GM12878 (cell line): ENCODE results near the gene SIK3. TPM values are rescaled to one million over a fixed set of nuclear protein-coding genes. Genes with fewer than 3 reads are reported as not detected.

ENCODE experiments used
- ATF3 ChIP-seq: IDR thresholded peaks from 2 replicates; pipeline ENCODE4 v1.6.1; 2011; ENCODE audit warnings: low read depth, mild to moderate bottlenecking, low read length, moderate library complexity, borderline replicate concordance; ENCODE audit errors: extremely low read depth
- BMI1 ChIP-seq: fragments of 450-650 bp; IDR thresholded peaks from 2 replicates; pipeline ENCODE4 v1.6.1; 2016; ENCODE audit warnings: mild to moderate bottlenecking, moderate library complexity, borderline replicate concordance
- CBFB ChIP-seq: IDR thresholded peaks from 2 replicates; pipeline ENCODE4 v1.6.1; 2016; ENCODE audit warnings: antibody characterized with exemption, low read depth
- CTCF ChIP-seq, 3 experiments: IDR thresholded peaks in 2 of 3; conservative IDR thresholded peaks in 1 of 3; 2 replicates each; pipeline ENCODE4 v1.5.1; 2011; ENCODE audit warnings: low read depth in 3 of 3, low read length in 3 of 3, mild to moderate bottlenecking in 3 of 3, control low read depth in 2 of 3, moderate library complexity in 2 of 3, inconsistent platforms in 1 of 3, mixed read lengths in 1 of 3; ENCODE audit not compliant: control insufficient read depth in 2 of 3, insufficient read depth in 1 of 3; ENCODE audit errors: extremely low read depth in 1 of 3
- FOS ChIP-seq: IDR thresholded peaks from 3 replicates; pipeline ENCODE4 v1.6.1; 2011; ENCODE audit warnings: borderline replicate concordance; ENCODE audit not compliant: insufficient read length; ENCODE audit errors: extremely low read depth
- FOXM1 ChIP-seq: IDR thresholded peaks from 2 replicates; pipeline ENCODE4 v1.6.1; 2012; ENCODE audit warnings: low read depth, mild to moderate bottlenecking, inconsistent platforms, low read length, moderate library complexity
- IRF4 ChIP-seq: IDR thresholded peaks from 2 replicates; pipeline ENCODE4 v1.6.1; 2011; ENCODE audit warnings: low read depth, low read length
- KAT2A ChIP-seq: conservative IDR thresholded peaks from 2 replicates; pipeline ENCODE4 v1.6.1; 2011; ENCODE audit warnings: low read depth, low read length; ENCODE audit not compliant: control insufficient read depth
- MAX ChIP-seq: IDR thresholded peaks from 2 replicates; pipeline ENCODE4 v1.6.1; 2012; ENCODE audit warnings: low read depth, low read length, improper control_type of control experiment
- MTA3 ChIP-seq: IDR thresholded peaks from 2 replicates; pipeline ENCODE4 v1.6.1; 2012; ENCODE audit warnings: low read length, inconsistent platforms, borderline replicate concordance
- MXI1 ChIP-seq: fragments of 150-350 bp; IDR thresholded peaks from 2 replicates; pipeline ENCODE4 v1.6.1; 2011; ENCODE audit warnings: low read depth, mild to moderate bottlenecking, inconsistent platforms, low read length, improper control_type of control experiment
- NFYA ChIP-seq: IDR thresholded peaks from 2 replicates; pipeline ENCODE4 v1.6.1; 2011; ENCODE audit warnings: low read depth, mild to moderate bottlenecking, low read length, improper control_type of control experiment, borderline replicate concordance
- NKRF ChIP-seq: fragments of 450-650 bp; conservative IDR thresholded peaks from 2 replicates; pipeline ENCODE4 v1.6.1; 2017; ENCODE audit warnings: mild to moderate bottlenecking, moderate library complexity
- NR2C2 ChIP-seq: IDR thresholded peaks from 2 replicates; pipeline ENCODE4 v1.6.1; 2011; ENCODE audit warnings: borderline replicate concordance, low read depth; ENCODE audit not compliant: control insufficient read depth, insufficient read length
- PKNOX1 ChIP-seq: fragments of 450-650 bp; IDR thresholded peaks from 2 replicates; pipeline ENCODE4 v1.6.1; 2016; ENCODE audit warnings: mild to moderate bottlenecking
- RUNX3 ChIP-seq: IDR thresholded peaks from 2 replicates; pipeline ENCODE4 v1.6.1; 2012; ENCODE audit warnings: low read length, inconsistent platforms
- SREBF2 ChIP-seq: IDR thresholded peaks from 2 replicates; pipeline ENCODE4 v1.6.1; 2012; ENCODE audit warnings: mild to moderate bottlenecking, low read length
- STAT1 ChIP-seq: fragments of 450-650 bp; conservative IDR thresholded peaks from 2 replicates; pipeline ENCODE4 v1.6.1; 2014; ENCODE audit warnings: antibody characterized with exemption, mild to moderate bottlenecking
- TCF12 ChIP-seq: IDR thresholded peaks from 2 replicates; pipeline ENCODE4 v1.6.1; 2011; ENCODE audit warnings: low read depth, mild to moderate bottlenecking, low read length
- TCF3 ChIP-seq: IDR thresholded peaks from 2 replicates; pipeline ENCODE4 v1.6.1; 2012; ENCODE audit warnings: low read depth, mild to moderate bottlenecking, low read length, borderline replicate concordance; ENCODE audit not compliant: insufficient read depth
- ZBTB33 ChIP-seq: fragments of 450-650 bp; IDR thresholded peaks from 2 replicates; pipeline ENCODE4 v1.6.1; 2017; ENCODE audit warnings: mild to moderate bottlenecking
- ZNF207 ChIP-seq: fragments of 450-650 bp; IDR thresholded peaks from 2 replicates; pipeline ENCODE4 v1.6.1; 2014; ENCODE audit warnings: antibody characterized with exemption, mild to moderate bottlenecking, borderline replicate concordance
- polyA plus RNA-seq, 11 experiments: library from polyadenylated mRNA; depleted of rRNA in 4 of 11; unstranded in 6 of 11; stranded (reverse) in 5 of 11; fragments of >200 nt; fragmentation: Nextera tagmentation in 4 of 11; fragmentation: Illumina TruSeq in 1 of 11; extraction: Ambion mirVana in 4 of 11; extraction: Trizol in 1 of 11; gene quantifications; 1 replicate in 1 of 11; 2 replicates in 10 of 11; pipeline versions ENCODE4 v1.2.1 to v1.2.3, GENCODE V29; 2011 to 2016; ENCODE audit warnings: inconsistent platforms in 2 of 11, missing spikeins in 2 of 11, low read depth in 1 of 11
- total RNA-seq, 4 experiments: library from RNA; depleted of rRNA in 3 of 4; stranded (reverse); fragments of >200 nt in 3 of 4; fragmentation: Illumina TruSeq in 1 of 4; extraction: Trizol in 1 of 4; gene quantifications; 2 replicates each; pipeline versions ENCODE4 v1.2.1 to v1.2.3, GENCODE V29; 2013 to 2021

The SIK3 gene
- total and polyA plus RNA-seq, 10 of the 15 experiments (the other 5 are each of a cell fraction or from before 2014, with no cell fraction given), result 2.5 to 31.9 (median 11.1) TPM

- no peak for TF ChIP-seq STAT1
- no peak for TF ChIP-seq FOS
- TF ChIP-seq FOXM1, result no peak
- TF ChIP-seq ATF3, result no peak
- TF ChIP-seq NFYA, result no peak
- no peak for TF ChIP-seq ZBTB33
- no peak for TF ChIP-seq CTCF (IDR thresholded peaks at IDR 0.05 in 2 of 3, conservative IDR thresholded peaks at IDR 0.05 in 1 of 3; ENCODE audit: control insufficient read depth in 2 of 3, extremely low read depth in 1 of 3, insufficient read depth in 1 of 3, low read depth in 3 of 3, low read length in 3 of 3)
- no peak for TF ChIP-seq PKNOX1
- no peak for TF ChIP-seq IRF4
- no peak for TF ChIP-seq TCF3
- peak; percentile 26; the same call in 1 of the 2 replicates for TF ChIP-seq CBFB
- no peak for TF ChIP-seq NR2C2
- peak; percentile 79 for TF ChIP-seq RUNX3
- TF ChIP-seq TCF12, result no peak
- TF ChIP-seq KAT2A, result no peak
- TF ChIP-seq SREBF2, result no peak
- no peak for TF ChIP-seq MAX
- no peak for TF ChIP-seq BMI1
- TF ChIP-seq MXI1, result no peak
- no peak for TF ChIP-seq NKRF
- no peak for TF ChIP-seq MTA3
- TF ChIP-seq ZNF207, result no peak
These were observed 25.4 kb downstream of the SIK3 start (continued) for GRCh38 chr11:117072517-117073461.
